ENCODE measurements around the gene HSPA12B. TPM values are rescaled to one million over a fixed set of nuclear protein-coding genes. Genes with fewer than 3 reads are reported as not detected.

The HSPA12B gene, protein sequence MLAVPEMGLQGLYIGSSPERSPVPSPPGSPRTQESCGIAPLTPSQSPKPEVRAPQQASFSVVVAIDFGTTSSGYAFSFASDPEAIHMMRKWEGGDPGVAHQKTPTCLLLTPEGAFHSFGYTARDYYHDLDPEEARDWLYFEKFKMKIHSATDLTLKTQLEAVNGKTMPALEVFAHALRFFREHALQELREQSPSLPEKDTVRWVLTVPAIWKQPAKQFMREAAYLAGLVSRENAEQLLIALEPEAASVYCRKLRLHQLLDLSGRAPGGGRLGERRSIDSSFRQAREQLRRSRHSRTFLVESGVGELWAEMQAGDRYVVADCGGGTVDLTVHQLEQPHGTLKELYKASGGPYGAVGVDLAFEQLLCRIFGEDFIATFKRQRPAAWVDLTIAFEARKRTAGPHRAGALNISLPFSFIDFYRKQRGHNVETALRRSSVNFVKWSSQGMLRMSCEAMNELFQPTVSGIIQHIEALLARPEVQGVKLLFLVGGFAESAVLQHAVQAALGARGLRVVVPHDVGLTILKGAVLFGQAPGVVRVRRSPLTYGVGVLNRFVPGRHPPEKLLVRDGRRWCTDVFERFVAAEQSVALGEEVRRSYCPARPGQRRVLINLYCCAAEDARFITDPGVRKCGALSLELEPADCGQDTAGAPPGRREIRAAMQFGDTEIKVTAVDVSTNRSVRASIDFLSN
- 1.7 TPM for polyA plus RNA-seq (2013, experiment 1 of 2)
- 1.4 TPM for polyA plus RNA-seq (2013, experiment 2 of 2)

DNA sequence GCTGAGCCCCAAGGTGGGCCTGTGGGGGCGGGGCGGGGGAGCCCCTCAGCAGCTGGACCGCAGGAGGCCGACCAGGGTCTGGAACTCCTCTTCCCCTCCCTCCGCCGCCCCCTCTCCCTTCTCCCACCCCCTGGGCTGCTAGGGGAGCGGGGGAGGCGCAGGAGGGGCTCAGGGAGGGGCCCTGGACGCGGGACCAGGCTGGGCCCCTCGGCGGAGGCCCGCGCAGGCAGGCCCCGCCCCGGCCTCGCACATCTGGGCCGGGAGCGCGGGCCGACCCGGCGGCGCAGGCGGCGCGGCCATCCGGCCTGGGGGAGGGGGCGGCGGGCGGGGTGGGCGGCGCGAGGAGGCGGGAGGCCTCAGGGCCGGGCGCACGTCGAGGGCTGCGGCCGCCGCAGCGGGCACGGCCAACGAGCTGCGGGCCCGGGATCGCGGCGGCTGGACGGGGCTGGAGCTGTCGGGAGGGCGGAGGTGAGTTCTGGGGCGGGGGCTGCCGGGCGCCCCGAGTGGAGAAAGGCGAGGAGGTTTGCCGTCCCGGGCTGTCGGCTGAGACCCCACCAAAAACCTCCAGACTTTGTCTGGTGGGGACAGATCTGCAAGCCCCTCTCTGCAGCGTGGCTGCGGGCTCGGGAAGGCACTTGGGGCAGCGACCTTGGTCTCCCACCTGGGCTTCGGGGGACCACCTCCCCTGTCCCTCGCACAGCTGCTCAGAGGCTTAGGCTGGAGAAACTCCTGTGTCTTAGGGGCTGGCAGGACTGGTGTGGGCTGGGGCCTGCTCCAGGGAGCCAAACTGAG, at the start of gene HSPA12B:
Gene HSPA12B, plus strand, starts transcription at position 359 of the 792 bp plus-strand sequence. CDS start 5,990 bp downstream, outside the sequence.
- no peaks in the 10 kb centered on the region for H3K9me3 ChIP-seq (ENCODE audit: control insufficient read depth, low read length)
- H3K4me3 ChIP-seq (ENCODE audit: extremely low read depth, insufficient read depth, low read length, poor library complexity, severe bottlenecking), result no peak within 1 kb of the TSS
- 30 to 42% methylated on average over 13 to 34 of the region's 67 CpGs for WGBS, 2 experiments (ENCODE audit: insufficient coverage in 2 of 2)
- no peak within 1 kb of the TSS for H3K27ac ChIP-seq (ENCODE audit: low read depth, low read length, severe bottlenecking)
- H3K4me1 ChIP-seq (ENCODE audit: control insufficient read depth, insufficient read depth, low read length, poor library complexity, severe bottlenecking), result peaks cover 3% of the 10 kb centered on the region
- no peaks in the 10 kb centered on the region for H3K36me3 ChIP-seq (ENCODE audit: control insufficient read depth, insufficient read depth, low read length)

DNA sequence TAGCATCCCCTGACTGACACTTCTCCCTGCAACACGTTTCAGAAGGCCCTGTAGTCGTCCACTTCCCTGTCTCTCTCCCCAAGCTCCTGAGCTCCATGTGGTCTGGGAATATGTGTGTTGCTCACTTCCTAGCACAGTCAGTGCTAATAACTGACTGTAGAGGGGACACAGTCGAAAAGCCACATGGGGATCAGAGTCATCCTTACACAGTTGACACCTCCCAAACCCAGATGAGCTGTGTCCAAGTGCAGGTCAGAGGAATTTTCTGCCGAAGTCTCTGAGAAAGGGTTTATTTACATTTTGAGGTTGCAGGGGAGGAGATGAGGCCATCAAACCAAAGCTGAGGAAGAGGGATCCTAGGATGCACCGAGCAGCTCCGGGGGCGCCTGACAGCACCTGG, 47.1 kb upstream of the HSPA12B start:
- no peaks in the 10 kb centered on the region for H3K36me3 ChIP-seq (ENCODE audit: control insufficient read depth, insufficient read depth, low read length)
- H3K4me3 ChIP-seq (ENCODE audit: extremely low read depth, insufficient read depth, low read length, poor library complexity, severe bottlenecking), result no peak overlapping the region
- no peaks in the 10 kb centered on the region for H3K9me3 ChIP-seq (ENCODE audit: control insufficient read depth, low read length)
- peaks cover 14% of the 10 kb centered on the region for H3K4me1 ChIP-seq (ENCODE audit: control insufficient read depth, insufficient read depth, low read length, poor library complexity, severe bottlenecking)
- WGBS, 2 experiments (ENCODE audit: insufficient coverage in 2 of 2), result 78 to 80% methylated on average over 4 to 5 of the region's 7 CpGs
- no peak overlapping the region for H3K27ac ChIP-seq (ENCODE audit: low read depth, low read length, severe bottlenecking)

DNA sequence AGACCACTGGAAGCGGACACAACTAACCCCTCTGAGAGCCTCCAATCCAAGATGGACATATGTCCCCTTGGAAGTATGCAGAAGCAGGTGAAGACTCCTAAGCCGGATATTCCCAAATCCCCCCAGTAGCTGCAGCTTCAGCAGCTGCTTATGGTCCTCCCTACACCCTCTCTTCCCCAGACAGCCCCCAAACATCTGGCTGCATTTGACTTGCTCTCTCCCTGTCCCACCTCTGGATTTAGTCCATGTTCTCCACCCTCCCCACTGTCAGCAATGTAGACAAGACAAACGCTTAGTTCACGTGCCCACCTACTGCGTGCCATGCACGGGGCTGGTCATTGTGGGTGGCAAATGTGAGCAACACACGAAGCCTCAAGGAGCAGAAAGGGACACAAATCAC, 46.1 kb upstream of the HSPA12B start:
- H3K4me3 ChIP-seq (ENCODE audit: extremely low read depth, insufficient read depth, low read length, poor library complexity, severe bottlenecking), result no peak overlapping the region
- WGBS, 2 experiments (ENCODE audit: insufficient coverage in 2 of 2), result 89 to 94% methylated on average over 7 of the region's 7 CpGs
- peaks cover 7% of the 10 kb centered on the region for H3K4me1 ChIP-seq (ENCODE audit: control insufficient read depth, insufficient read depth, low read length, poor library complexity, severe bottlenecking)
- no peaks in the 10 kb centered on the region for H3K9me3 ChIP-seq (ENCODE audit: control insufficient read depth, low read length)
- no peaks in the 10 kb centered on the region for H3K36me3 ChIP-seq (ENCODE audit: control insufficient read depth, insufficient read depth, low read length)
- no peak overlapping the region for H3K27ac ChIP-seq (ENCODE audit: low read depth, low read length, severe bottlenecking)

DNA sequence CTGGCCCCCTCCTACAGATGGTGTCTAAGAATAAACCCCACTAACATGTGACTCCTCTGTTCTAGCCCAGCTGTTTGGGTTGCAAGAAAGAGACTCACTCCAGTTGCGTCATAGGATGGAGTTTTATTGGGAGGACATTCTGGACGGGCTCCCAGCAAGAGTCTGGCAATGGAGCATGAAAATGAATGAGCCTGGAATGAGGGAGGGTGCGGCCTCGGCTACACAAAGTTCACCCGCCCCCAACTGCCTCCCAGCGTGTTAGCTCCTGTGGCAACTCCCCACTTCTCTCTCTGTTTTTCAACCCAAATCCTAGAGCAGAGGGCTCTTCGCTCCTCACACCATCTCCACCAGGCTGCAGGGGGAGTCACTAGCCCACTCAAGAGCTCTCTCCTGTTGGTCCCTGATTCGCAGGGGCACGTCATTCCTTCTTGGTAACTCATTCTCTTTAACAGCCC, 45.6 kb upstream of the HSPA12B start:
- Histone ChIP-seq H3K27ac (ENCODE audit: low read depth, low read length, severe bottlenecking) (peak overlapping the region; percentile 16), H3K4me1 (ENCODE audit: control insufficient read depth, insufficient read depth, low read length, poor library complexity, severe bottlenecking) (peaks cover 7% of the 10 kb centered on the region), H3K36me3 (ENCODE audit: control insufficient read depth, insufficient read depth, low read length) (no peaks in the 10 kb centered on the region), H3K9me3 (ENCODE audit: control insufficient read depth, low read length) (no peaks in the 10 kb centered on the region), H3K4me3 (ENCODE audit: extremely low read depth, insufficient read depth, low read length, poor library complexity, severe bottlenecking) (no peak overlapping the region)
- 78 to 82% methylated on average over 8 to 9 of the region's 9 CpGs for WGBS, 2 experiments (ENCODE audit: insufficient coverage in 2 of 2)

DNA sequence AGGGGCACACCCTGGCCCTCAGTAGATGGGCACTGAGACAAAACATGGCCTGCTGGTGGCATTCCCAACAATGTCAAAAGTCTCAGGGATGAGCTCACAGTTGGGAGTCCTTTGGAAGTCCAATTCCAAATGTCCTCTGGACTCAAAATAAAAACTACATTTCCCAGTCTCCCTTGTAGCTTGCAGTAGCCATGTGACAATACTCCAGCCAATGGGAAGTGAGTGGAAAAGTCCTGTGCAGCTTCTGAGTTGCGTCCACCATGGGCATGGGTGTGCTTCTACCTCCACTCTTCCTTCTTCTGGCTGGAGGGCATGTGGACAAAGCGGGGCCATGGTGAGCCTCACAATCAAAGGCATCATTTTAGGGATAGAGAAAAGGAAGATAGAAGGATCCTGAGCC, 44.8 kb upstream of the HSPA12B start:
- no peak overlapping the region for H3K27ac ChIP-seq (ENCODE audit: low read depth, low read length, severe bottlenecking)
- 80% methylated on average over 1 of the region's 2 CpGs; no CpG with 5 or more reads in 1 of the 2 experiments for WGBS, 2 experiments (ENCODE audit: insufficient coverage in 2 of 2)
- no peaks in the 10 kb centered on the region for H3K36me3 ChIP-seq (ENCODE audit: control insufficient read depth, insufficient read depth, low read length)
- H3K4me1 ChIP-seq (ENCODE audit: control insufficient read depth, insufficient read depth, low read length, poor library complexity, severe bottlenecking), result peaks cover 7% of the 10 kb centered on the region
- no peak overlapping the region for H3K4me3 ChIP-seq (ENCODE audit: extremely low read depth, insufficient read depth, low read length, poor library complexity, severe bottlenecking)
- no peaks in the 10 kb centered on the region for H3K9me3 ChIP-seq (ENCODE audit: control insufficient read depth, low read length)

DNA sequence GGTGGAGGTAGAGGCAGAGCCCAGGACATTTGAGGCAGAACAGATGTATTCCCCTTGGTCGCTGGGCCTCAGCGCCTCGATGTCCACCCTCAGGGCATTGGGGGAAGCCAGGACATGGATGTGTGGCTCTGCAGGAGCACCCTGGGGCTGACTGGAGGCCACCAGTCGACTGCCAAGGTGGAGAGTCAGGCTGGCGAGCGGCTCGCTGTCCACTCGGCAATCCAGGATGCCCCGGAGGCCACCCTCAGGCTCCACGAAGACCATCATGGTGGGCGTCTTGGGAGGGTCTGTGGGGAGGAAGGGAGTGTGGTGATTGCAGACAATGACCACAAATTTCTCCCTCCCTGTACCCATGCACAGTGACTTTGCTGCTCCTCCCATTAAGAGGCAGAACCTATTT, 42.5 kb upstream of the HSPA12B start:
- Histone ChIP-seq H3K4me3 (ENCODE audit: extremely low read depth, insufficient read depth, low read length, poor library complexity, severe bottlenecking) (no peak overlapping the region), H3K36me3 (ENCODE audit: control insufficient read depth, insufficient read depth, low read length) (no peaks in the 10 kb centered on the region), H3K27ac (ENCODE audit: low read depth, low read length, severe bottlenecking) (no peak overlapping the region), H3K9me3 (ENCODE audit: control insufficient read depth, low read length) (no peaks in the 10 kb centered on the region), H3K4me1 (ENCODE audit: control insufficient read depth, insufficient read depth, low read length, poor library complexity, severe bottlenecking) (peaks cover 7% of the 10 kb centered on the region)
- WGBS, 2 experiments (ENCODE audit: insufficient coverage in 2 of 2), result 82 to 94% methylated on average over 4 of the region's 11 CpGs

DNA sequence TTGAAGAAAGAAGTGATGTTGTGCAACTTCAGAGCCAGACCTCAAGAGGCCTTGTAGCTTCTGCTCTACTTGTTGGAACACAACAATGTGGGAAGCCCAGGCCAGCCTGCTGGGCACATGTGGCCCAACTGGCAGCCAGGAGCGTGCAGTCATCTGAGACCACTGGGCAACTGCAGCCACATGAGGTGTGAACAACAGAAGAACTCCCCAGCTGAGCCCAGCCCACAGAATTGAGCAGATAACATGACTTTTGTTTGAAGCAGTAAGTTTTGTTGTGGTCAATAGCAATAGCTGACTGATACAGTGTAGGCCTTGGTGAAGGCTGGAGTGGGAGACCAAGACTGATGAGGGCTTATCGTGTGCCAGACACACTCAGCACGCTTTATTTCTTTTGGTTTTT, 42.1 kb upstream of the HSPA12B start:
- no peak overlapping the region for H3K27ac ChIP-seq (ENCODE audit: low read depth, low read length, severe bottlenecking)
- H3K9me3 ChIP-seq (ENCODE audit: control insufficient read depth, low read length), result no peaks in the 10 kb centered on the region
- no peaks in the 10 kb centered on the region for H3K36me3 ChIP-seq (ENCODE audit: control insufficient read depth, insufficient read depth, low read length)
- 98 to 100% methylated on average over 1 to 3 of the region's 3 CpGs for WGBS, 2 experiments (ENCODE audit: insufficient coverage in 2 of 2)
- no peak overlapping the region for H3K4me3 ChIP-seq (ENCODE audit: extremely low read depth, insufficient read depth, low read length, poor library complexity, severe bottlenecking)
- H3K4me1 ChIP-seq (ENCODE audit: control insufficient read depth, insufficient read depth, low read length, poor library complexity, severe bottlenecking), result peaks cover 7% of the 10 kb centered on the region

DNA sequence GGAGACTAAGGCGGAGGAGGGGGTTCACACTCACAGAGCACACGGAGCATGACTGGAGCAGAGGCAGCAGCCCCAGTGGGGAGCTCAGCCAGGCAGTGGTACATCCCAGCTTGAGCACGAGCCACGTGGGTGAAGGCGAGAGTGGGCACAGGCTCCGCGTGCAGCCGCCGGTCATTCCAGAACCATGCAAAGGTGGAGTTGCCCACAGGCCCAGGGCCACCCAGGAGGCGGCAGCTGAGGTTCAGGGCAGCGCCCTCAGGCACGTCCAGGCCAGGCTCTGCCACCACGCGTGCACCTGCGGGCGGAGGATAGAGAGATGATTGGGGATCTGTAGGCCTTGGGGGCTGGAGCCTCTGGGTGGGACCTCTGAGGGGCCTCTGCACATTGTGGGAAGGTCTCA, 41.2 kb upstream of the HSPA12B start:
- Histone ChIP-seq H3K27ac (ENCODE audit: low read depth, low read length, severe bottlenecking) (no peak overlapping the region), H3K4me3 (ENCODE audit: extremely low read depth, insufficient read depth, low read length, poor library complexity, severe bottlenecking) (no peak overlapping the region), H3K36me3 (ENCODE audit: control insufficient read depth, insufficient read depth, low read length) (no peaks in the 10 kb centered on the region), H3K4me1 (ENCODE audit: control insufficient read depth, insufficient read depth, low read length, poor library complexity, severe bottlenecking) (peaks cover 7% of the 10 kb centered on the region), H3K9me3 (ENCODE audit: control insufficient read depth, low read length) (no peaks in the 10 kb centered on the region)
- WGBS, 2 experiments (ENCODE audit: insufficient coverage in 2 of 2), result 92 to 94% methylated on average over 9 to 16 of the region's 16 CpGs

DNA sequence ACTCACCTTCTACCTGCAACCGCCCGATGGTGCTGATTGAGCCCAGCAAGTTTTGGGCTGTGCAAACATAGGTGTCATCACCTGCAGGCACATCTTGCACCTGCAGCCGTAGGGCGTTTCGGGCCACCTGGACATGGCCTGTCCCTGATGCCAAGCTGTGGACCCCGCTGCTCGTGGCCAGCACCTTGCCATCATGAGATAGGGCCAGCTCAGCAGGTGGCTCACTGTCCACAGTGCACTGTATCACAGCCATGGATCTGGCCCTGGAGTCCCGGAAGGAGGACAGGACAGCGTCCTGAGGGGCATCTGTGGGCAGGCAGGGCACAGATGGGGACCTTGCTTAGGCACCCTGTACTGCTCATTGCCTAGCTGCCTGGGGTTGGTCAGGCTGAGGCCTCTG, 40.6 kb upstream of the HSPA12B start:
- no peak overlapping the region for H3K27ac ChIP-seq (ENCODE audit: low read depth, low read length, severe bottlenecking)
- H3K4me3 ChIP-seq (ENCODE audit: extremely low read depth, insufficient read depth, low read length, poor library complexity, severe bottlenecking), result no peak overlapping the region
- H3K4me1 ChIP-seq (ENCODE audit: control insufficient read depth, insufficient read depth, low read length, poor library complexity, severe bottlenecking), result peaks cover 4% of the 10 kb centered on the region
- WGBS, 2 experiments (ENCODE audit: insufficient coverage in 2 of 2), result 93 to 95% methylated on average over 7 to 9 of the region's 9 CpGs
- no peaks in the 10 kb centered on the region for H3K36me3 ChIP-seq (ENCODE audit: control insufficient read depth, insufficient read depth, low read length)
- no peaks in the 10 kb centered on the region for H3K9me3 ChIP-seq (ENCODE audit: control insufficient read depth, low read length)

DNA sequence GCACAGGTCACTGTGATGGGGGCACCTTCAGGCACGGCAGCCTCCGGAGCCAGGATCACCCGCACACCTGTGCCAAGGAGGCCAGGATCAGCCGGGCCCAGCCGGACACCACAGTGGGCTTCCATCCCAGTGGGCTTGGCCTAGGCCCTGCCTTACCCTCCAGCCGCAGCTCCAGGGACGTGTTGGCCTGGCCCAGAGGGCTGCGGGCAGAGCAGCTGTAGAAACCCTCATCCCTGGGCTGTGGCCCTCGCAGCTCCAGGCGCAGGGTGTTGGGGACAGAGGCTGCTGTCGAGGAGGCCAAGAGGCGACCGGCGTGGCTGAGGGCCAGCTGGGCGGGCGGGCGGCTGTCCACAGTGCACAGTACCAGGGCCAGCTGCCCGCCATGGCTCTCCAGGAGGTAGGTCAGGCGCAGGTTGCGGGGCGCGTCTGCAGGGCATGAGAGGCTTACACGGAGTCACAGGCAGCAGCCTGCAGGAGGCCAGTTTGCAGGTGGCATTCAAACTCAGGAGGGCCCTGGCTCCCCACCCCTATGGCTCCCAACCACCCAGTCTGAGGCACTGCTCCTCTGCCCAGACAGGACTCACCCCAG, 39.7 kb upstream of the HSPA12B start:
- WGBS, 2 experiments (ENCODE audit: insufficient coverage in 2 of 2), result 92 to 95% methylated on average over 20 to 23 of the region's 23 CpGs
- no peak overlapping the region for H3K27ac ChIP-seq (ENCODE audit: low read depth, low read length, severe bottlenecking)
- no peak overlapping the region for H3K4me3 ChIP-seq (ENCODE audit: extremely low read depth, insufficient read depth, low read length, poor library complexity, severe bottlenecking)
- no peaks in the 10 kb centered on the region for H3K36me3 ChIP-seq (ENCODE audit: control insufficient read depth, insufficient read depth, low read length)
- H3K9me3 ChIP-seq (ENCODE audit: control insufficient read depth, low read length), result no peaks in the 10 kb centered on the region
- H3K4me1 ChIP-seq (ENCODE audit: control insufficient read depth, insufficient read depth, low read length, poor library complexity, severe bottlenecking), result peaks cover 2% of the 10 kb centered on the region
